Effector CD4-positive, alpha-beta T cell (primary cell): Measurements from ENCODE around the gene NELL2.

Experiments used
- DNase-seq: peaks from one replicate; pipeline ENCODE4 v3.0.0-alpha.2; 2020

NELL2 gene

GRCh38 chr12:44526655-44527182, 349.4 kb downstream of the NELL2 start:
- DNase-seq, result no peak

DNA sequence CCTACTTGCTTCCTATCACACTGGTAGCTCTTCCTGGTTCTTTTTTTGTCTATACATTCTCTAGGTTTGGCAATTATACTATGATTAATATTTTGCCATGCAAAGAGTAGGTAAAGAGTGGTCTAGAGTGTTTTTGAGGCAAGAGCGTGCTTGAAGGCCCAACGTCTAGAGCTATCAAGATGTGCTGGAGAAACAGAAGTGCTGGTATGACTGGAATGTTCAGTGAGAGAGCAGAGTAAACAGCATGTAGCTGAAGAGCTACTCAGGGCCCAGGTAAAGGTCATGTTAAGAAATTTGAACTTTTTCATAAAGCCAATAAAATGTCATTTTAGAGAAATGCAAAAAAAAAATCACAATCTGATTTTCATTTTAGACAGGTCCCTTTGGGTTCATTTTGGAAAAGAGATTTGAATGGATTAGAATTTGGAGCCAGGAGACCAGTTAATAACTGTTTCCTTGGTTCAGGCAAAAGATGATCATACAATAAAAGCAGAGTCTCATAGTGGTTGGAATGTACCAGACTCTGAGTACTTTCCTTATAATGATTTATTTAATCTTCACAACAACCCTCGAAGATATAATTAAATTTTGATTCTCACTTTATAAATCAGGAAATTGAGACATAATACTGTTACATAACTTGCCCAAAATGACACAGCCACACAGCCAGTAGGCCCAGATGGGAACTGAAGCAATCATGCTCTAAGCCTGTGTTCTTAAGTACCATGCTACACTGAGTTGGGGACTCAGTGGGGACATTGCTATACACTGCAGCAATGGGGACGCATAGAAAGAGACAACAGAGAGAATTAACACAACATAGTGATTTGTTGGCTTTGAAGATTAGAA, 350.1 kb downstream of the NELL2 start:
- no peak for DNase-seq

DNA sequence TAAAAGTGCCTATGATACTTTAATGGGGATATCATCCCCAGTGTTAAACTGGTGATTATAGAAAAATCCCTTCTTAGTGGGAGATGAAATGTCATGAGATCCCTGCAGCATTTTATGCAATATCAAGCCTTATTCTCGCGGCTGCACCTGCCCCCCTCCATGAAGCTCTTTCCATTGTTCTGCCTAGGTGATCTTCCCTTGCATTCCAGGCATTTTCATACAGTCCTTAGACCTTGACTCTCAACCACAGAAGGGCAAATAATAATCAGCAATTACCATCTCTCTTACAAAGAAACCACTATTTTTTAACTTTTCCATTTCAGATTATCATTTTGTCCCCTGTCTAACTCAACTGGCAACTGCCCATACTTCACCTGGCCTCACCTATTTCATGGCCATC, 352.3 kb downstream of the NELL2 start:
- no peak for DNase-seq

GRCh38 chr12:44521702-44522101, 354.4 kb downstream of the NELL2 start:
- no peak for DNase-seq

DNA sequence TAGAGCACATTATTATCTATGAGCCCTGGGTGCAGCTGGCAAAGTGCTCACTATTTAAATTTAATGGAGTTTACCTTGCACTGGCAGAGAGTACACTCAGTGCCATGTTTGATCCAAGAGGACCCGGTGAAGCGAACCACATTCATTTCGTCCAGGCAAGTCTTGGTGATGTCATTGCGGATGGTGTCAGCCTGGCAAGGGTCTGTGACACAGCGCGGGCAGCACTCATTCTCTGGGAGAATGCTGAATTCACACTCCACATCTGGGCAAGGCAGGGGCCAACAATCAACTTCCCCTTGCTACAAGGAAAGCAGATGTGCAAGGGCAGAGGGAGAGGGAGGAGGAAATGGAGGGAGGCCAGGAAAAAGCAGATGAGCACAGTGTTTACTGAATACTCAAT, 356.2 kb downstream of the NELL2 start:
- DNase-seq, result no peak

DNA sequence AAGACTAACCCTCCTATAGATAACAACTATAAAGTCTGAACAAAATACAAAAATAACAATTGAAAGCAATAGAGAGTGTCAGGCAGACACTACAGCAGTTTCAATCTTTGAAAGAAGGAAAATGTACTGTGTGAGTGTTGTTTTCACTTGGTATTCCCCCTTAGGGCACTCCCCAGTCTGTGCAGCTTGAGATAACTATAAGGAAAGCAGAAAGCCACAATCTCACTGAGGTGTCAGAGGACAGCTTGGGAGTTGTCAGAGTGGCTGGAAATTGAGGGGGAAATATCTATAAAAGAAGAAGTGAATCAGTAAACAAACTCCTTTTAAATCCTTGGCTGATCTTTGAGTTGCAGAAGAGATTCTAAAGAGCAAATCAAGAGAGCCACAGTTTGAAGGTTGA, 364.8 kb downstream of the NELL2 start:
- DNase-seq, result no peak

- DNase-seq, result no peak
Observed at GRCh38 chr12:44510510-44510909, 365.6 kb downstream of the NELL2 start.

DNA sequence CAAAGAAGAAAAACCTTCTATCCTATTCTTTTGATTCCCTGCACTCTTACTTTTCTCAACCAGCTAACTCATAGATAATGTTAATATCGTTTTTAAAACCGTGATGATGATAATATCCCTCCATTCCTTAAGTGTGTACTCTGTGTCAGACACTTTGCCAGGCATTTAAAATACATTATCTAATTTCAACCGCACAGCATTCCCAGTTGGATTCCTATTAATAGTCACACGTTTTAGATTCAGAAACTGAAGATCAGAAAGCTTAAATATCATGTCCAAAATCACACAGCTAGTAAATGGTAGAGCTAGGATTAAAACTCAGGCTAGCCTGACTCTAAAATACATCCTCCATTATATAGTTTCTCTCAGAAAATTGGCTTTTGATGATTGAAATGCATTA, 366.0 kb downstream of the NELL2 start:
- no peak for DNase-seq

GRCh38 chr12:44509471-44509870, 366.6 kb downstream of the NELL2 start:
- DNase-seq, result no peak

- DNase-seq, result no peak
Observed at GRCh38 chr12:44507461-44507860, 368.7 kb downstream of the NELL2 start.

GRCh38 chr12:44504799-44505198, 371.3 kb downstream of the NELL2 start:
- no peak for DNase-seq

DNA sequence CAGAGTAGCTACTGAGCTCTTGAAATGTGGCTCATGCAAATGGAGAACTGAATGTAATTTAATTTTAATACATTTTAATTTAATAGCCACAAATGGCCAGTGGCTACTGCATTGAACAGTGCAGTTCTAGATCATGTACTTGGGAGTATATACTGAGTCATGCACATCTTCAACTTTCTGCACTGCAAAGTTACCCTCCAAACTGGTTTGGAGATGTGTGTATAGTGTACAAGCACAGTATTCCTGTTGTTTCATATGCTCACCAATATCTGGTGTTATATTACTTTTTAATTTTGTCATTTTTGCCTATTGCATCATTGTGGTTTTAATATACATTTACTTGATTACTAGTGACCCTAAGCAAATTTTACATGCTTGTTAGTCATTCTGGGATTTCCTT, 372.8 kb downstream of the NELL2 start:
- no peak for DNase-seq

- DNase-seq, result no peak
Observed at GRCh38 chr12:44502681-44503080, 373.4 kb downstream of the NELL2 start.

GRCh38 chr12:44500423-44500822, 375.7 kb downstream of the NELL2 start:
- no peak for DNase-seq

DNA sequence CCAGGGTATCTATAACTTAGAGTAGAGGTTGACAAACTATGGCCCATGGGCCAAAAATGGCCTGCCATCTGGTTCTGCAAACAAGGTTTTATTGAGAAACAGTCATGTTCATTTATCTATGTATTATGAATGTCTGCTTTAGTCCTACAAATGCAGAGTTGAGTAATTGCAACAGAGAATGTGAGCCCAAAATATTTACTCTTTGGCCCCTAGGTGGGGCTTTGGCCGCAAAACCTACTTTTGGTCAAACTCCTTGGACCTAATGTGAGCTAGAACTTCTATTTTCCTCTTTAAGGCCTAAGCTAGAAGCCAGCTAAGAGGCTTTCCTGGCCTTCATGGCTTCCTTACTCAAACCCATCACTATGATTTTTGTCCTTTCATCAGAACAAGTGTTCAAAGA, 379.1 kb downstream of the NELL2 start:
- DNase-seq, result no peak

DNA sequence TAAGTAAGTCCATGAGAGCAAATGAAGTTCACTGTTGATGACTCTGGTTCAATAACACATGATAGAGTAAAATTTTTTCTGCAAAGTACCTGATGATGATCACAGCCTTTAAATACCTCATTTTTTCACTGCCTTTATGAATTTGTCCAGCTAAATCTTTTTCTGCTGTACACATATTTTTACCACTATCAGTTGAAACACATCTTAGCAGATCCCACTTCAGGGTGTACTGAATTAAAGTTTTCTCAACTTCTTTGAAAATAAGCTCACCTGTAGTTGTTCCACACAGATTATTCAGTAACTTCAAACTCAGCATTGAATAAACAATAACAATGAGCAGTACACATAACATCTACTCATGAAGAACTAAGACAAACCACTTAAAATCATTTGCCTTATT, 385.9 kb downstream of the NELL2 start:
- no peak for DNase-seq

- DNase-seq, result no peak
Observed at GRCh38 chr12:44488180-44488579, 387.9 kb downstream of the NELL2 start.

- no peak for DNase-seq
Observed at GRCh38 chr12:44484862-44485261, 391.3 kb downstream of the NELL2 start.

DNA sequence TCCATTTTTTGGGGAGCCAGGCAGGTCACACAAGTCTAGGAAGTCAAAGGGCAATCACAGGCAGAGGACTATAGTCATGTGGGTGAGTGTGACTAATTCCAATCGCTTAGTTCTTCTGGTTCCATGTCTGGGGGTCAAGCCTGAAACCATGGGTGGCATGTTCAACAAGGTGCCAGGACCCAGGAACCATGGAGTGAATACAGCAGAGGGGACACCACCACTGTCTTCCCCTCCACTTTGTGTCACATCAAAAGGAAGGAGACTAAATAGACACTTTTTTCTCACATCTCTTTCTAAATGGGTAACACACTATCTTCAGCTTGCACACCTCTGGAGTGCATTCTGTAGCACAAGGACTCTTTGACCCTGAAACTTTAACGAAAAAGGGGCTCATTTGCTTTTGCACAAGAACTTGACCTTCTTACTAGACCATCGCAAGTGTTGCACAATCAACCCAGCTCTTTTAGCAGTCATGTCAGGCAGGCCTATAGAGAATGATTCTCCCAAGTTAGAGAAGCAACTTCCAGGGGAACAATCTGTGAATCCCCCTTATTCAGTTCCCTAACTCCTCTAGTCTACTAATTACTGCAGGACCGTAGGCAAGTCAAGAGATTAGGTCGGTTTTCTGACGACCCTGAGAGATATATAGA, 398.7 kb downstream of the NELL2 start:
- DNase-seq, result no peak

DNA sequence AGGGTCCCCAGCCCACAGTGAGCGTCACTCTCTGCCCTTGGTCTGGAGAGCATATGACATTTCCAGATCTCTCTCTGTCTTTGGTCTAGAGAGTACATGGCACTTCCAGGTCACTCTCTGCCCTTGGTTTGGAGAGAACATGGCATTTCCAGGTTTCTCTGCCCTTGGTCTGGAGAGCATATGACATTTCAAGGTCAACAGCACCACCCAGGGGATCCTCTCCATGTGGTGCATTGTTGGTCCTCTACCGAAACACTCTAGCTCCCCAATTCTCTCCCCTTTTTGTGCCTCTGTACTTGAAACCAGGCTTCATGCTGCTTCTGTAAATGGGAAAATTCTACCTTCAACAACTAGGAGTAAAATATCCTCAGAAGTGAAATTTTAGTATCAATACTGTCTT, 399.4 kb downstream of the NELL2 start:
- DNase-seq, result no peak

- no peak for DNase-seq
Observed at GRCh38 chr12:44465139-44465538, 411.0 kb downstream of the NELL2 start.

GRCh38 chr12:44464180-44464579, 411.9 kb downstream of the NELL2 start:
- DNase-seq, result no peak

- DNase-seq, result no peak
Observed at GRCh38 chr12:44462729-44463128, 413.4 kb downstream of the NELL2 start.

GRCh38 chr12:44460261-44460660, 415.9 kb downstream of the NELL2 start:
- no peak for DNase-seq
